ELF-1 (cell line): ENCODE measurements around the gene CD8A.
A peak's percentile ranks its signal among the peaks of the same experiment; 100 is the strongest.

Source experiments
- DNase-seq: peaks from one replicate; pipeline ENCODE4 v3.0.0-alpha.2; 2016; ENCODE audit warnings: low read depth, low spot score

CD8A gene

GRCh38 chr2:86808315-86809161 is 17.8 kb upstream of the CD8A start:
- peak; percentile 99 for DNase-seq

GRCh38 chr2:86807468-86808275 is 17.0 kb upstream of the CD8A start:
- peak; percentile 82 for DNase-seq

- no peak for DNase-seq
Observed at GRCh38 chr2:86807133-86807467, 16.4 kb upstream of the CD8A start.

DNA sequence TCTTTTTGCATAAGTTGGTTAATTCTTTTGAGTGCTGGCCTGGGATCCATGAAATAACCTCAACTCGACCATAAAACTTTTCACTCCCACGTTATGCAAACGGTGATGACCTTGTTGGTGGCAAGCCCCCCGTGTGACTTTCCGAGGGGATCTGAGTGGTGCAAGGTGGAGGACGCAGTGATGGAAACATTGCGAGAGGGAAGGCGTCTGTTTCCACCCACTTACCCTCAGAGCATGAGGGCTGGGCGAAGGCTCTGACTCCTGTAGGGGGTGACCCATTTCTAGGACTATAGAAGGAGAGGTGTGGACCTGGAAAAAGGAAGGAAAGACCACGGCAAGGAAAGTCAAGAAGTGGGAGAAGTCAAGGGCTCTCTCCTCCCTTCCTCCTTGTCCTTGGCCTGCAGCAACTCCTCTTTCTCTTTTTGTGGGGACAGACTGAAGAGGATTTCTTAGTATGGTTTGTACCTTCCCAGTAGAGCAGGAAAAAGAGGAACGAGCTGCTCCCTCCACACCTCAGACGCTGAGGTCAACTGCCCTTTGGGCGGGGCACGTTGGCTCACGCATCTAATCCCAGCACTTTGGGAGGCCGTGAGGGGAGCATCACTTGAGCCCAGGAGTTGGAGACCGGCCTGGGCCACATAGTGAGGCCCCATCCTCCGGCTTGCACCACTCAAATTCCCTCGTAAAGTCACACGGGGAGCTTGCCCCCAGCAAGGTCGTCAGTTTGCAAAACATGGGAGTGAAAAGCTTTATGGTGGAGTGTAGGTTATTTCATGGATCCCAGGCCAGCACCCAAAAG is 15.5 kb upstream of the CD8A start:
- no peak for DNase-seq

DNA sequence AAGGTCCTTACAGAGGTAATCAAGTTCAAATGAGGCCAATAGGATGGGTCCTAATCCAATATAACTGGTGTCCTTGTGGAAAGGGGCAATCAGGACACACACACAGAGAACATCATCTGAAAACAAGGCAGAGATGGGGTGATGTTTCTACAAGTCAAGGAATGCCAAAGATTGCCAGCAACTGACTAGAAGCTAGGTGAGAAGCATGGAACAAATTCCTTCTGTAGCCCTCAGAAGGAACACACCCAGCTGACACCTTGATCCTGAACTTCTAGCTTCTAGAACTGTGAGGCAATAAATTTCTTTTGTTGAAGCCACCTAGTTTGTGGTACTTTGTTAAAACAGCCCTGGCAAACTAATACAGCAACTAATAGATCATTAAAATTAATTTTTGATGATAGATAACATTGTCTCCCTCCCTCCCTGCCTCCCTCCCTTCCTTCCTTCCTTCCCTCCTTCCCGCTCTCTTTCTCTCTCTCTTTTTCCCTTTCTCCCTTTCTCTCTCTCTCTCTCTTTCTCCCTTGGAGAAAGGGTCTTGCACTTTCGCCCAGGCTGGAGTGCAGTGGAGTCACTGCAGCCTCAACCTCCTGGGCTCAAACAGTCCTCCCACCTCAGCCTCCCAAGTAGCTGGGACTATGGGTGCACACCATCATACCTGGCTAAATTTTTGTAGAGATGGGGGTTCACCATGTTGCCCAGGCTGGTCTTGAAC is 10.3 kb upstream of the CD8A start:
- no peak for DNase-seq

DNA sequence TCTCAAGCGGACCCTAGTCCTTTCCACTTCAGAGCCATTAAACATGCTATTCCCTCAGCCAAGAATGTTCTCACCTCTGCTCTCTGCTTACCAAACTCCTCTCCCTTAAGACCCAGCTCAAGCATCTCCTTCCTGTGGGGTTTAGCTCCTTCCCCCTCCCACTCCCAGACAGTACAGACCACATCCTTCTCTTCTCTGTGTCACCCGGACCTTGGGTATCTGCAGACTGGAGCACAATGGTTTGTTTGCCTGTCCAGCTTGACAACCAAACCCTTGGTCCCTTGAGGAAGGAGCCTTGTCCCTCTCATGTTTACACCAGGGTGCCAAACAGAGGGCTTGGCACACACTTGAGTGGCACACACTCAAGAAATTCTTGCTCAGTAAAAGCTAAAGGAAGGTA is 4.1 kb upstream of the CD8A start:
- no peak for DNase-seq

GRCh38 chr2:86793752-86794151 is 3.0 kb upstream of the CD8A start:
- no peak for DNase-seq

- DNase-seq: peak; percentile 39
Observed at GRCh38 chr2:86791573-86791972, 860 bp upstream of the CD8A start.

GRCh38 chr2:86790134-86790675 is 508 bp downstream of the CD8A start:
- peak; percentile 59 for DNase-seq

DNA sequence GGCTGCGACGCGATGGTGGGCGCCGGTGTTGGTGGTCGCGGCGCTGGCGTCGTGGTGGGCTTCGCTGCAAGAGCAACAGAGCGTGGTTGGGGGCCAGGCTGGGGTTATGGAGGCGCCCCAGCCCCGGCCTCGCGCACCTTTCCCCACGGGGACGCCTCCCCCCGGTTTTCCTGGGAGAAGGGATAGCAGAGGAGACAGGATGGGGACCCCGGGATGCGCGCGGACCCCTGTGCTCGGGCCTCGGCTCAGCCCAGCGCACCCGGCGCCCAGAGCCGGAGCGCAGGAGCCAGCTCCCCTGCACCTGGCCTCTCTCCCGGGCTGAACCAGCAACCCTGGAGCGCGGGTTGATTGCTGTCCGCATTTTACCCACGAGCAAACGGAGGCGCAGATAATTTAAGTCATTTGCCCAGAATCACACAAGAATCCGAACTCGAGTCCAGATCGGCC is 1.0 kb downstream of the CD8A start:
- DNase-seq: peak; percentile 9

- DNase-seq: peak; percentile 68
Observed at GRCh38 chr2:86788881-86789686, 1.6 kb downstream of the CD8A start.

DNA sequence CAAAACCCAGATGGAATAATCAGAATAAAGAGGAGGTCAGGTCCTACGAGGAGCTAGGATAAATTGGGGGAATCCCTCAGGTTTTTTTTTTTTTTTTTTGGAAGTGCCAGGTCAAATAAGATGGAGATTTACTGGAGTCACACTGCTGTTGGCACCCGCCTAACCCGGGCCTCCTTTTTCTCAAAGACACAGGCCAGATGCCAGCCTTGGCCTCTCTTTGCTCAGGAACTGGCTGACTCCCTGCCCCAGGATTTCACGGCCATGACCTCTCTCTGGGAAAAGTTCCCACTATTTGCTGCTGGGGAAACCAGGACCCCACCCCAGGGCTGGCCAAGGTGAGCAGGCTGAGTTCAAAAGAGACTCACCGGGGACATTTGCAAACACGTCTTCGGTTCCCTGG is 2.5 kb downstream of the CD8A start:
- no peak for DNase-seq

DNA sequence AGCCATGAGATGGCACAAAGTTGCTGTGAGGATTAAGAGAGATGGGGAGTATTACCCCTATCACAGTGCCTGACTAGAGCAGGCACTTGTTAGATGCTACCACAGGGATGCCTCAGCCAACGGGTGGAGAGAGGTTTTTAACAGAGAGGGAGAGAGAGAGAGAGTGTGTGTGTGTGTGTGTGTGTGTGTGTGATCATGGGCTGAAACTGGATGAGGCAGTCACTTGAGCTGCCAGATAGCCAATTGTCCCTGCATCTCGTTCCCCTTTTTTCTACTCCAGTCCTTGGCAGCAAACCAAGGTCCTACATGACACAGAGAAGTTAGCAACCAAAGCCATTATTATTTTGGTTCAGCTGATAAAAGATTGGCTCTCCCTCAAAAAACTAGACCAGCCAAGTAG is 3.0 kb downstream of the CD8A start:
- no peak for DNase-seq

DNA sequence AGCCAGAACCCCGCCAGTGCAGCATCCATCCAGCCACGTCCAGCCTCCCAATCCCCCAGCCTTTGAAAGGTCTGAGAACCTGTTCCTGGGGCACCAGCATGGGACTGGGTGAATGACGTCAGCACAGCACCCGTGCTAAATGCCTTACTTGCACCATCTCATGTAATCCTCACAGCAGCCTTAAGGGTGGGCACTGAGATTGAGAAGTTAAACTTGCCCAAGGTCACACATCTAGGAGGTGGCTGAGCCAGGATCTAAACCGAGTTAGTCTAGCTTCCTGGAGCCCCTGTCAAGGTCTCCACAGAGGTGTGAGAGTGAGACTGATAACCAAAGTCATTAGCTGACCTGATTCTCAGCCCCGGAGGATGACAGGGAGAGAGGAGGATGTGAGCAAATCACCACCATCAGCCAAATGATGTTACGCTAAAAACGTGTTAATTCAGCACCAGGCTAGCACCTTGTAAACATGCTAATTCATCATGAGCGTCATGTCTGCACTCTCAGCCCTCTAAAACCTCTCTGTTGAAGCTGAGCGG is 4.6 kb downstream of the CD8A start:
- DNase-seq: no peak

DNA sequence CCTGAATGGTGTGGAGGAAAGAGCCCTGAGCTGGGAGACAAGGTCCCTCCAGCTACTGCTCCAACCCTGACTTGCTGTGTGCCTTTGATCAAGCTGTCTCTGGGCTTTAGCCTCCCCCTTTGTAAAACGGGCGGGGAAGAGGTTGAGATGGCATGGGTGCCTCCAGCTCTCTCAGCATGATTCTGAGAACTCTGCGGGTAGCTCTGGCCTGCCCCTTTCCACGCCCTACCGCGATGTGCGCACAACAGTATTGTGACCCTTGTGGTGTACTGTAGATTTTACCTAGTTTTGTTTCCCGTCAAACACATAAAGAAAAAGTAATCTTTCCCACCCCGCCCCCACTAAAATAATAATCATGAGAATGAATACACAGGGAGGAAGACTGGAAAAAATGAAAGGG is 5.3 kb downstream of the CD8A start:
- no peak for DNase-seq

GRCh38 chr2:86783615-86784339 is 6.9 kb downstream of the CD8A start:
- no peak for DNase-seq

DNA sequence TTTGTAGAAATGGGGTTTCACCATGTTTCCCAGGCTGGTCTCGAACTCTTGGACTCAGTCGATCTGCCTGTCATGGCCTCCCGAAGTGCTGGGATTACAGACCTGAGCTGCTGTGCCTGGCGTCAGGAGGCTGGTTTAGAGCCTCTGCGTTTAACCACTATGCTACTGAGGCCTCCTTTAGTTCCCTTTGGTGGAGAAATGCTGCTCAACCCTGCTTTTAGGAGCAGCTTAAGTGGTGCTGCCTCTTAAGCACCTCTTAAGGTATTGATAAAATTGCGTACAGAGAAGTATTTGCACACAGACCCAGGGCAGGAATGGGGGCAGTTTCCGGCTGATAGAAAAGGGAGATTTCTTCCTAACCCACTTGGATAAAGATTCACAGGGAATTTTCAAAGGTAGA is 8.0 kb downstream of the CD8A start:
- no peak for DNase-seq

- no peak for DNase-seq
Observed at GRCh38 chr2:86781363-86781762, 9.3 kb downstream of the CD8A start.

- DNase-seq: no peak
Observed at GRCh38 chr2:86779971-86780370, 10.7 kb downstream of the CD8A start.
